Fibroblast of lung (primary cell): ENCODE data around the gene NDUFA11.

ENCODE experiments used
- EZH2 ChIP-seq: IDR thresholded peaks from 2 replicates; pipeline ENCODE4 v1.5.1; 2012; ENCODE audit warnings: low read length, control low read depth, mild to moderate bottlenecking; ENCODE audit errors: missing control alignments
- TF ChIP-seq, protein P1 (sequence below), 2 donors: IDR thresholded peaks in 1 of 2; conservative IDR thresholded peaks in 1 of 2; 1 replicate in 1 of 2; 2 replicates in 1 of 2; pipeline ENCODE4 v1.5.1; 2011 to 2012; ENCODE audit warnings: low read length in 2 of 2, control low read depth in 1 of 2, inconsistent platforms in 1 of 2, low read depth in 1 of 2, mild to moderate bottlenecking in 1 of 2

DNA sequence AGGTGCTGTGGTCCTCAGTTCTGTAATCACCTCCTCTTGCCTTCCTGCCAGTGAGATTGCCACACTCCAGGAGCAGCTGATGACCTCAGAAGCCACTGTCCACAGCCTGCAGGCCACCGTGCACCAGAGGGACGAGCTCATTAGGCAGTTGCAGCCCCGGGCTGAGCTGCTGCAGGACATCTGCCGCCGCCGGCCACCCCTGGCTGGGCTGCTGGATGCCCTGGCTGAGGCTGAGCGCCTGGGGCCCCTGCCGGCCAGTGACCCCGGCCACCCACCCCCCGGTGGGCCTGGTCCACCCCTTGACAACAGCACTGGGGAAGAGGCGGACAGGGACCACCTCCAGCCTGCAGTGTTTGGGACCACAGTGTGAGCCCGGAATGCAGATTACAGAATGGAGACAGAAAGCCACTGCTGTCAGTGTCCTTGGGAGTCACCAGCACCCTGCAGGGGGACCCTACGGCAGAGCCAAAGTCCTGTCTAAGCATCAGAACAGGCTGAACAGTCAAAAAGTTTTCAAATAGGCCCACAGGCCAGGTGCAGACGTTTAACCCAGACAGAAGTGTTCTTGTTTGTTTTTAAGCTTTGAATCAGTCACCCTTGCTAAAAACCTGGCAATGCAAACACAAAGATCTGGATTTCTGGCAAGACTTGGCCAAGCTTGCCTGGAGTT is 5.3 kb upstream of the NDUFA11 start:
- TF ChIP-seq, protein P1, sequence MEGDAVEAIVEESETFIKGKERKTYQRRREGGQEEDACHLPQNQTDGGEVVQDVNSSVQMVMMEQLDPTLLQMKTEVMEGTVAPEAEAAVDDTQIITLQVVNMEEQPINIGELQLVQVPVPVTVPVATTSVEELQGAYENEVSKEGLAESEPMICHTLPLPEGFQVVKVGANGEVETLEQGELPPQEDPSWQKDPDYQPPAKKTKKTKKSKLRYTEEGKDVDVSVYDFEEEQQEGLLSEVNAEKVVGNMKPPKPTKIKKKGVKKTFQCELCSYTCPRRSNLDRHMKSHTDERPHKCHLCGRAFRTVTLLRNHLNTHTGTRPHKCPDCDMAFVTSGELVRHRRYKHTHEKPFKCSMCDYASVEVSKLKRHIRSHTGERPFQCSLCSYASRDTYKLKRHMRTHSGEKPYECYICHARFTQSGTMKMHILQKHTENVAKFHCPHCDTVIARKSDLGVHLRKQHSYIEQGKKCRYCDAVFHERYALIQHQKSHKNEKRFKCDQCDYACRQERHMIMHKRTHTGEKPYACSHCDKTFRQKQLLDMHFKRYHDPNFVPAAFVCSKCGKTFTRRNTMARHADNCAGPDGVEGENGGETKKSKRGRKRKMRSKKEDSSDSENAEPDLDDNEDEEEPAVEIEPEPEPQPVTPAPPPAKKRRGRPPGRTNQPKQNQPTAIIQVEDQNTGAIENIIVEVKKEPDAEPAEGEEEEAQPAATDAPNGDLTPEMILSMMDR (conservative IDR thresholded peaks at IDR 0.05 in 1 of 2, IDR thresholded peaks at IDR 0.05 in 1 of 2; ENCODE audit: low read depth in 1 of 2, low read length in 2 of 2), result no peak
- TF ChIP-seq EZH2, result no peak
